OCI-LY3 (cell line): Measurements from ENCODE around the gene SH3BP5L.

Source experiments
- EZH2phosphoT487 ChIP-seq: fragments of 200-600 bp; shearing (Covaris generic); IDR thresholded peaks from 2 replicates; pipeline ENCODE4 v1.6.1; 2018; ENCODE audit warnings: antibody characterized with exemption, mixed run types, low read depth
- TF ChIP-seq, protein P1 (sequence below): fragments of 200-600, 300-600 bp; sonication (generic); IDR thresholded peaks from 2 replicates; pipeline ENCODE4 v1.5.1; 2014; ENCODE audit warnings: antibody characterized with exemption, low read length, low read depth

DNA sequence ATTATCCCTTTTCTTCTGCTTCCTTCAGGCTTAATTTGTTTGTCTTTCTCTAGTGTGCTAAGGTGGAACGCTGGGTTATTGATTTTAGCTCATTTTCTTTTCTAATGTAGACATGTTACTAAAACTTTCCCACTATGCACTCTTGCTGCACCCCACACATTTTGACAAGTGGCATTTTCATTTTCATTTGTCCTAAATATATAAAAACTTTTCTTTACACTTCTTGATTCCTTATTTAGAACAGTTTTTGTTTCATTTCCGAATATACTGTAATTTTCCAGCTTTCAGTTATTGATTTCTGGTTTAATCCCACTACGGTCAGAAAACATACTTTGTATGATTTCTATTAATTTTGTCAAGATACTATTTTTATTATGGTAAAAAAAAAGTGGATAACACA is 25.3 kb downstream of the SH3BP5L start:
- TF ChIP-seq, protein P1, sequence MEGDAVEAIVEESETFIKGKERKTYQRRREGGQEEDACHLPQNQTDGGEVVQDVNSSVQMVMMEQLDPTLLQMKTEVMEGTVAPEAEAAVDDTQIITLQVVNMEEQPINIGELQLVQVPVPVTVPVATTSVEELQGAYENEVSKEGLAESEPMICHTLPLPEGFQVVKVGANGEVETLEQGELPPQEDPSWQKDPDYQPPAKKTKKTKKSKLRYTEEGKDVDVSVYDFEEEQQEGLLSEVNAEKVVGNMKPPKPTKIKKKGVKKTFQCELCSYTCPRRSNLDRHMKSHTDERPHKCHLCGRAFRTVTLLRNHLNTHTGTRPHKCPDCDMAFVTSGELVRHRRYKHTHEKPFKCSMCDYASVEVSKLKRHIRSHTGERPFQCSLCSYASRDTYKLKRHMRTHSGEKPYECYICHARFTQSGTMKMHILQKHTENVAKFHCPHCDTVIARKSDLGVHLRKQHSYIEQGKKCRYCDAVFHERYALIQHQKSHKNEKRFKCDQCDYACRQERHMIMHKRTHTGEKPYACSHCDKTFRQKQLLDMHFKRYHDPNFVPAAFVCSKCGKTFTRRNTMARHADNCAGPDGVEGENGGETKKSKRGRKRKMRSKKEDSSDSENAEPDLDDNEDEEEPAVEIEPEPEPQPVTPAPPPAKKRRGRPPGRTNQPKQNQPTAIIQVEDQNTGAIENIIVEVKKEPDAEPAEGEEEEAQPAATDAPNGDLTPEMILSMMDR = no peak
- no peak for TF ChIP-seq EZH2phosphoT487
